GM23338 (cell line): ENCODE measurements around the gene TIMM21.

Source experiments
- CTCF ChIP-seq, 2 experiments: fragments of 200-600 bp in 1 of 2; sonication (generic) in 1 of 2; conservative IDR thresholded peaks; 2 replicates each; pipeline versions ENCODE4 v1.5.1 to v1.6.1; 2016 to 2017; ENCODE audit warnings: antibody characterized with exemption in 2 of 2, low read depth in 2 of 2, mild to moderate bottlenecking in 2 of 2, moderate library complexity in 1 of 2
- EZH2 ChIP-seq: fragments of 200-600 bp; sonication (generic); IDR thresholded peaks from one replicate; pipeline ENCODE4 v1.8.0; 2017; ENCODE audit warnings: antibody characterized with exemption, mild to moderate bottlenecking, low read depth; ENCODE audit not compliant: unreplicated experiment
- NANOG ChIP-seq: IDR thresholded peaks from 2 replicates; pipeline ENCODE4 v1.6.1; 2016; ENCODE audit warnings: antibody characterized with exemption, borderline replicate concordance
- POLR2AphosphoS5 ChIP-seq: IDR thresholded peaks from 2 replicates; pipeline ENCODE4 v1.6.1; 2016; ENCODE audit warnings: antibody characterized with exemption, low read depth
- REST ChIP-seq: IDR thresholded peaks from one replicate; pipeline ENCODE4 v1.6.1; 2018; ENCODE audit warnings: antibody characterized with exemption; ENCODE audit not compliant: unreplicated experiment
- ZNF114 ChIP-seq: fragments of 250-450 bp; sonication (Bioruptor Pico); IDR thresholded peaks from 2 replicates; pipeline ENCODE4 v1.5.0; 2020; ENCODE audit warnings: mild to moderate bottlenecking, moderate library complexity

- TF ChIP-seq CTCF (conservative IDR thresholded peaks at IDR 0.05; ENCODE audit: low read depth in 2 of 2) (no peak), EZH2 (no peak), REST (no peak), NANOG (no peak), ZNF114 (no peak), POLR2AphosphoS5 (no peak)
Measured at GRCh38 chr18:74113711-74114110, 34.6 kb upstream of the TIMM21 start.
